HCT116 (cell line): ENCODE data around the gene ARRDC2. TPM values are rescaled to one million over a fixed set of nuclear protein-coding genes. Genes with fewer than 3 reads are reported as not detected.

Source experiments
- ATAC-seq: fragments of 200-7000 bp; cut with Tn5 transposase; 2 replicates; pipeline ENCODE4 v1.9.1; 2020; ENCODE audit warnings: mild to moderate bottlenecking, moderate library complexity
- BruUV-seq: library from RNA; stranded (reverse); fragments of 400-500 nt; replicated peaks from 2 replicates; lab custom pipeline; 2021; lab: Mats Ljungman, UMichigan
- CTCF ChIA-PET: fragments of 300-600 bp; sonication (Branson Sonifier 250); formaldehyde crosslinking; loops from one replicate; lab custom pipeline; 2021; ENCODE audit warnings: antibody characterized with exemption; lab: Charles Lee
- POLR2A ChIA-PET: fragments of 300-600, 350-600 bp; sonication (Branson Sonifier 250); formaldehyde crosslinking; loops from one replicate; lab custom pipeline; 2021; ENCODE audit warnings: antibody characterized with exemption; lab: Charles Lee
- RAD21 ChIA-PET, 2 experiments: fragments of 300-600 bp; sonication (Branson Sonifier 250); formaldehyde crosslinking; loops; one replicate each; lab custom pipeline; 2023; ENCODE audit warnings: low total read pairs in 2 of 2; ENCODE audit not compliant: uncharacterized antibody in 2 of 2, unreplicated experiment in 2 of 2, low non-redundant PET in 1 of 2; lab: Charles Lee
- DNase-seq: peaks from one replicate; pipeline ENCODE4 v3.0.0-alpha.2; 2010; ENCODE audit warnings: low read depth, low spot score
- H2AFZ ChIP-seq: fragments of 200-600 bp; shearing (Covaris generic), sonication (generic); 2 replicates; pipeline ENCODE4 v1.6.1; 2017; ENCODE audit warnings: low read depth, mixed run types, mixed read lengths, antibody characterized with exemption, low read length; ENCODE audit not compliant: poor library complexity, severe bottlenecking
- H3K27ac ChIP-seq: 2 replicates; pipeline ENCODE4 v1.5.1; 2012; ENCODE audit warnings: low read depth, low read length
- H3K27me3 ChIP-seq: fragments of 200-600 bp; sonication (generic); 2 replicates; pipeline ENCODE4 v1.6.1; 2016; ENCODE audit warnings: mixed run types, low read length, mixed read lengths; ENCODE audit not compliant: insufficient read depth
- H3K36me3 ChIP-seq, 2 experiments: fragments of 200-500 bp in 1 of 2; fragments of 200-600 bp in 1 of 2; sonication (Bioruptor generic) in 1 of 2; sonication (generic) in 1 of 2; 2 replicates each; pipeline versions ENCODE4 v1.5.1 to v1.6.1; 2014 to 2016; ENCODE audit warnings: low read length in 2 of 2, inconsistent platforms in 1 of 2, mixed read lengths in 1 of 2, mixed run types in 1 of 2; ENCODE audit not compliant: insufficient read depth in 2 of 2, control insufficient read depth in 1 of 2
- H3K4me1 ChIP-seq, 2 experiments: fragments of 200-600 bp in 1 of 2; sonication (generic) in 1 of 2; 2 replicates each; pipeline versions ENCODE4 v1.5.1 to v1.6.1; 2012 to 2017; ENCODE audit warnings: low read length in 2 of 2, inconsistent platforms in 1 of 2, mild to moderate bottlenecking in 1 of 2, mixed read lengths in 1 of 2, mixed run types in 1 of 2, moderate library complexity in 1 of 2; ENCODE audit not compliant: insufficient read depth in 2 of 2, control insufficient read depth in 1 of 2
- H3K4me2 ChIP-seq: fragments of 200-600 bp; sonication (generic); 2 replicates; pipeline ENCODE4 v1.6.1; 2017; ENCODE audit warnings: mixed run types, low read length, mixed read lengths
- H3K4me3 ChIP-seq, 2 experiments: fragments of 200-600 bp in 1 of 2; sonication (generic) in 1 of 2; replicated peaks in 1 of 2; 2 replicates each; pipeline ENCODE4 v1.5.1; 2011 to 2016; ENCODE audit warnings: low read length in 2 of 2, control low read depth in 1 of 2, low read depth in 1 of 2, mild to moderate bottlenecking in 1 of 2, mixed read lengths in 1 of 2, mixed run types in 1 of 2
- H3K79me2 ChIP-seq: fragments of 200-600 bp; sonication (generic); 2 replicates; pipeline ENCODE4 v1.6.1; 2017; ENCODE audit warnings: mild to moderate bottlenecking, mixed run types, low read length, moderate library complexity, mixed read lengths; ENCODE audit not compliant: insufficient read depth
- H3K9ac ChIP-seq: fragments of 200-600 bp; sonication (generic); 2 replicates; pipeline ENCODE4 v1.6.1; 2016; ENCODE audit warnings: low read length, mixed read lengths
- H3K9me2 ChIP-seq: fragments of 200-600 bp; sonication (generic), shearing (Covaris generic); 2 replicates; pipeline ENCODE4 v1.6.1; 2017; ENCODE audit warnings: mixed run types, mild to moderate bottlenecking, moderate library complexity; ENCODE audit not compliant: insufficient read depth
- H3K9me3 ChIP-seq, 2 experiments: fragments of 200-500 bp in 1 of 2; fragments of 200-600 bp in 1 of 2; sonication (Bioruptor generic) in 1 of 2; sonication (generic) in 1 of 2; 2 replicates each; pipeline ENCODE4 v1.6.1; 2014 to 2017; ENCODE audit warnings: low read length in 2 of 2, mixed read lengths in 2 of 2, inconsistent platforms in 1 of 2, low read depth in 1 of 2, mild to moderate bottlenecking in 1 of 2, mixed run types in 1 of 2, moderate library complexity in 1 of 2; ENCODE audit not compliant: control insufficient read depth in 1 of 2, insufficient read depth in 1 of 2
- H4K20me1 ChIP-seq: fragments of 200-600 bp; sonication (generic), shearing (Covaris generic); 2 replicates; pipeline ENCODE4 v1.6.1; 2017; ENCODE audit warnings: mixed run types, mild to moderate bottlenecking, moderate library complexity; ENCODE audit not compliant: insufficient read depth
- CBX3 ChIP-seq: IDR thresholded peaks from 2 replicates; pipeline ENCODE4 v1.6.1; 2012; ENCODE audit warnings: low read depth
- ELF1 ChIP-seq: IDR thresholded peaks from 2 replicates; pipeline ENCODE4 v1.6.1; 2012; ENCODE audit warnings: low read depth, borderline replicate concordance
- EZH2 ChIP-seq: fragments of 200-600 bp; sonication (generic); IDR thresholded peaks from 2 replicates; pipeline ENCODE4 v1.6.1; 2017; ENCODE audit warnings: antibody characterized with exemption, mixed run types
- FOSL1 ChIP-seq: IDR thresholded peaks from 2 replicates; pipeline ENCODE4 v1.6.1; 2012; ENCODE audit warnings: low read depth
- JUND ChIP-seq: IDR thresholded peaks from 2 replicates; pipeline ENCODE4 v1.6.1; 2012
- POLR2A ChIP-seq: IDR thresholded peaks from 2 replicates; pipeline ENCODE4 v1.7.0; 2011; ENCODE audit warnings: borderline replicate concordance; ENCODE audit not compliant: insufficient read depth, insufficient read length; ENCODE audit errors: extremely low read depth
- POLR2AphosphoS5 ChIP-seq: IDR thresholded peaks from 2 replicates; pipeline ENCODE4 v1.6.1; 2011; ENCODE audit warnings: mild to moderate bottlenecking, low read depth, low read length, moderate library complexity
- RAD21 ChIP-seq: IDR thresholded peaks from 2 replicates; pipeline ENCODE4 v1.6.1; 2012; ENCODE audit warnings: low read depth, mild to moderate bottlenecking
- SIN3A ChIP-seq: IDR thresholded peaks from 2 replicates; pipeline ENCODE4 v1.6.1; 2012; ENCODE audit warnings: low read depth
- SP1 ChIP-seq: IDR thresholded peaks from 2 replicates; pipeline ENCODE4 v1.6.1; 2012; ENCODE audit warnings: low read depth
- SRF ChIP-seq: IDR thresholded peaks from 2 replicates; pipeline ENCODE4 v1.6.1; 2012; ENCODE audit warnings: low read depth
- TCF7L2 ChIP-seq: IDR thresholded peaks from 2 replicates; pipeline ENCODE4 v1.7.0; 2011; ENCODE audit warnings: borderline replicate concordance, inconsistent platforms; ENCODE audit not compliant: insufficient read depth, insufficient read length; ENCODE audit errors: extremely low read depth
- ZFX ChIP-seq: fragments of 450-650 bp; IDR thresholded peaks from 2 replicates; pipeline ENCODE4 v1.6.1; 2017
- ZNF274 ChIP-seq: fragments of 200-500 bp; sonication (Bioruptor generic); IDR thresholded peaks from 2 replicates; pipeline ENCODE4 v1.6.1; 2014; ENCODE audit warnings: mild to moderate bottlenecking, low read depth, low read length, inconsistent platforms
- intact Hi-C: fragments of 100-400 bp; cut with micrococcal nuclease; formaldehyde crosslinking; loops from 2 replicates; pipeline ENCODE4 v1.10.0; 2022
- total RNA-seq: library from RNA; stranded (reverse); gene quantifications from one replicate; pipeline ENCODE4 v1.2.1, GENCODE V29; 2021; ENCODE audit not compliant: unreplicated experiment
- TF ChIP-seq, protein P1 (sequence below), 3 experiments: fragments of 200-600 bp in 1 of 3; sonication (generic) in 1 of 3; IDR thresholded peaks in 2 of 3; conservative IDR thresholded peaks in 1 of 3; 2 replicates each; pipeline ENCODE4 v1.5.1; 2012 to 2017; ENCODE audit warnings: low read depth in 2 of 3, low read length in 2 of 3, antibody characterized with exemption in 1 of 3, borderline replicate concordance in 1 of 3, control low read depth in 1 of 3, mild to moderate bottlenecking in 1 of 3, mixed read lengths in 1 of 3, mixed run types in 1 of 3, moderate library complexity in 1 of 3; ENCODE audit not compliant: insufficient read depth in 1 of 3
- TF ChIP-seq, protein P2 (sequence below): IDR thresholded peaks from 2 replicates; pipeline ENCODE4 v1.6.1; 2012; ENCODE audit warnings: low read depth
- TF ChIP-seq, protein P3 (sequence below): IDR thresholded peaks from 2 replicates; pipeline ENCODE4 v1.6.1; 2012

ARRDC2 gene
- total RNA-seq, 1 experiment from 2014 or later, result 36.5 TPM

DNA sequence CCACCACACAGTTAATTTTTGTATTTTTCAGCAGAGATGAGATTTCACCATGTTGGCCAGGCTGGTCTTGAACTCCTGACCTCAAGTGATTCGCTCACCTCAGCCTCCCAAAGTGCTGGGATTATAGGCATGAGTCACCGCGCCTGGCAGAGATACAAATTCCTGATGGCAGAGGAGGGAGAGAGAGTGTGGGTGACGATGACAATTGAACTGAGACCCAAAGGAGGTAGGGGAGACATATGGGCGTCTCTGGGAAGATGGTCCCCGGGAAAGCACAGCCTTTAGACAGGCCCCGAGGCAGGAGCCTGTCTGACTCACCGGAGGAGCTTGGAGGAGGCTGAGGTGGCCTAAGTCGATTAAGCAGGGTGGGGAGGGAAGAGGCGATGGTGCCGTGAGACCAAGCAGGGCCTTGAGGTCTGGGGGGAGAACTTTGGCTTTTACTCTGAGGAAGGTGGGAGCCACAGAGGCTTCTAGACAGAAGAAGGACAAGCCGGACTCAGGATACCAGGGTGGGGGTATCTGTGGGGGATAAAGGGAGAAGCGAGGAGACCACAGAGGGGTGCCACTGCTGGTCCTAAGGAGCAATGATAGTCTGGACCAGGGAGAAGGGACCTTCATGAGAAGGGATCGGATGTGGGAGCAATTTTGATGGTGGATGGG lies 38.2 kb downstream of the ARRDC2 start:
- intact Hi-C loops, result no loop called here
- ATAC-seq (peak; percentile 85), DNase-seq (peak; percentile 37)
- TF ChIP-seq FOSL1 (peak; percentile 69), JUND (peak; percentile 70; the same call in 1 of the 2 replicates), EZH2 (no peak)
- peak overlapping the region; percentile 76 for H3K4me2 ChIP-seq
- RAD21 ChIA-PET, result no interaction called here
- no peaks in the 10 kb centered on the region for H4K20me1 ChIP-seq
- H3K4me3 ChIP-seq, result peak overlapping the region in 1 of 2 experiments; percentile 28; a peak in 1 of 4 replicates
- H3K4me1 ChIP-seq, result peaks cover 14 to 20% of the 10 kb centered on the region in 2 experiments
- no peaks in the 10 kb centered on the region for H3K79me2 ChIP-seq
- POLR2A ChIA-PET, result no interaction called here
- CTCF ChIA-PET, result no interaction called here
- H3K36me3 ChIP-seq, result no peaks in the 10 kb centered on the region
- H3K9ac ChIP-seq, result peak overlapping the region; percentile 33
- peak overlapping the region; percentile 93 for H2AFZ ChIP-seq
- no peaks in the 10 kb centered on the region for H3K27me3 ChIP-seq
- H3K9me2 ChIP-seq, result no peaks in the 10 kb centered on the region
- H3K27ac ChIP-seq, result peak overlapping the region; percentile 49
- no TSS peak for BruUV-seq
- H3K9me3 ChIP-seq, result no peaks in the 10 kb centered on the region

DNA sequence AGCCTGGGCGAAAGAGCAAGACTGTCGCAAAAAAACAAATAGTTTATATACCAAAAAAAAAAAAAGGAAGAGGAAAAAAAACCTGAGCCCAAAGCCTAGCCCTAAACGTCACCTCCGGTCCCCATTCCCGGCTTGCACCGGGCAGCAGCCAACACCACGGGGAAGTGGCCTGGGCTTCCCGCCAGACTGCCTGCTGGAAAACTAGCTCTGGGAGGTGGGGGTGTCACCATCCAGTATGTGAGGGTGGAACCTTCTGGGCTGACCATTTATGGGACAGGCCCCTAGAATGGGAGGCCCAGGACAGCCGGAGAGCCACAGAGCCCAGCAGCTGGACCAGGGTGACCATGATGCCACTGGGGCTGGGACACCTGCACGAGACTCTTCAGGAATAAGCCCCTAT lies 41.4 kb downstream of the ARRDC2 start:
- no peak overlapping the region for H3K9ac ChIP-seq
- no peak for ATAC-seq
- intact Hi-C loops, result no loop called here
- no peak overlapping the region for H3K27ac ChIP-seq
- H3K27me3 ChIP-seq, result no peaks in the 10 kb centered on the region
- no TSS peak for BruUV-seq
- H3K9me3 ChIP-seq, result no peaks in the 10 kb centered on the region
- H3K9me2 ChIP-seq, result no peaks in the 10 kb centered on the region
- CTCF ChIA-PET, result no interaction called here
- H3K4me1 ChIP-seq, result peaks cover 14 to 30% of the 10 kb centered on the region in 2 experiments
- H3K36me3 ChIP-seq, result no peaks in the 10 kb centered on the region
- H3K79me2 ChIP-seq, result no peaks in the 10 kb centered on the region
- no peak for DNase-seq
- POLR2A ChIA-PET, result no interaction called here
- H2AFZ ChIP-seq, result no peak overlapping the region
- H3K4me2 ChIP-seq, result no peak overlapping the region
- no peak overlapping the region for H3K4me3 ChIP-seq
- no peaks in the 10 kb centered on the region for H4K20me1 ChIP-seq
- RAD21 ChIA-PET, result no interaction called here
- TF ChIP-seq SIN3A (no peak), SP1 (no peak), RAD21 (no peak), SRF (no peak), ZFX (no peak), POLR2AphosphoS5 (no peak), CBX3 (no peak), TCF7L2 (no peak), EZH2 (no peak), POLR2A (no peak), ZNF274 (no peak), ELF1 (no peak)
- TF ChIP-seq, protein P1, sequence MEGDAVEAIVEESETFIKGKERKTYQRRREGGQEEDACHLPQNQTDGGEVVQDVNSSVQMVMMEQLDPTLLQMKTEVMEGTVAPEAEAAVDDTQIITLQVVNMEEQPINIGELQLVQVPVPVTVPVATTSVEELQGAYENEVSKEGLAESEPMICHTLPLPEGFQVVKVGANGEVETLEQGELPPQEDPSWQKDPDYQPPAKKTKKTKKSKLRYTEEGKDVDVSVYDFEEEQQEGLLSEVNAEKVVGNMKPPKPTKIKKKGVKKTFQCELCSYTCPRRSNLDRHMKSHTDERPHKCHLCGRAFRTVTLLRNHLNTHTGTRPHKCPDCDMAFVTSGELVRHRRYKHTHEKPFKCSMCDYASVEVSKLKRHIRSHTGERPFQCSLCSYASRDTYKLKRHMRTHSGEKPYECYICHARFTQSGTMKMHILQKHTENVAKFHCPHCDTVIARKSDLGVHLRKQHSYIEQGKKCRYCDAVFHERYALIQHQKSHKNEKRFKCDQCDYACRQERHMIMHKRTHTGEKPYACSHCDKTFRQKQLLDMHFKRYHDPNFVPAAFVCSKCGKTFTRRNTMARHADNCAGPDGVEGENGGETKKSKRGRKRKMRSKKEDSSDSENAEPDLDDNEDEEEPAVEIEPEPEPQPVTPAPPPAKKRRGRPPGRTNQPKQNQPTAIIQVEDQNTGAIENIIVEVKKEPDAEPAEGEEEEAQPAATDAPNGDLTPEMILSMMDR (IDR thresholded peaks at IDR 0.05 in 2 of 3, conservative IDR thresholded peaks at IDR 0.05 in 1 of 3; ENCODE audit: borderline replicate concordance in 1 of 3, insufficient read depth in 1 of 3, low read depth in 2 of 3, low read length in 2 of 3), result no peak
- TF ChIP-seq, protein P2, sequence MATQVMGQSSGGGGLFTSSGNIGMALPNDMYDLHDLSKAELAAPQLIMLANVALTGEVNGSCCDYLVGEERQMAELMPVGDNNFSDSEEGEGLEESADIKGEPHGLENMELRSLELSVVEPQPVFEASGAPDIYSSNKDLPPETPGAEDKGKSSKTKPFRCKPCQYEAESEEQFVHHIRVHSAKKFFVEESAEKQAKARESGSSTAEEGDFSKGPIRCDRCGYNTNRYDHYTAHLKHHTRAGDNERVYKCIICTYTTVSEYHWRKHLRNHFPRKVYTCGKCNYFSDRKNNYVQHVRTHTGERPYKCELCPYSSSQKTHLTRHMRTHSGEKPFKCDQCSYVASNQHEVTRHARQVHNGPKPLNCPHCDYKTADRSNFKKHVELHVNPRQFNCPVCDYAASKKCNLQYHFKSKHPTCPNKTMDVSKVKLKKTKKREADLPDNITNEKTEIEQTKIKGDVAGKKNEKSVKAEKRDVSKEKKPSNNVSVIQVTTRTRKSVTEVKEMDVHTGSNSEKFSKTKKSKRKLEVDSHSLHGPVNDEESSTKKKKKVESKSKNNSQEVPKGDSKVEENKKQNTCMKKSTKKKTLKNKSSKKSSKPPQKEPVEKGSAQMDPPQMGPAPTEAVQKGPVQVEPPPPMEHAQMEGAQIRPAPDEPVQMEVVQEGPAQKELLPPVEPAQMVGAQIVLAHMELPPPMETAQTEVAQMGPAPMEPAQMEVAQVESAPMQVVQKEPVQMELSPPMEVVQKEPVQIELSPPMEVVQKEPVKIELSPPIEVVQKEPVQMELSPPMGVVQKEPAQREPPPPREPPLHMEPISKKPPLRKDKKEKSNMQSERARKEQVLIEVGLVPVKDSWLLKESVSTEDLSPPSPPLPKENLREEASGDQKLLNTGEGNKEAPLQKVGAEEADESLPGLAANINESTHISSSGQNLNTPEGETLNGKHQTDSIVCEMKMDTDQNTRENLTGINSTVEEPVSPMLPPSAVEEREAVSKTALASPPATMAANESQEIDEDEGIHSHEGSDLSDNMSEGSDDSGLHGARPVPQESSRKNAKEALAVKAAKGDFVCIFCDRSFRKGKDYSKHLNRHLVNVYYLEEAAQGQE, result no peak
- TF ChIP-seq, protein P3, sequence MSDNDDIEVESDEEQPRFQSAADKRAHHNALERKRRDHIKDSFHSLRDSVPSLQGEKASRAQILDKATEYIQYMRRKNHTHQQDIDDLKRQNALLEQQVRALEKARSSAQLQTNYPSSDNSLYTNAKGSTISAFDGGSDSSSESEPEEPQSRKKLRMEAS, result no peak
